ENCODE data around the gene ATRN. TPM values are rescaled to one million over a fixed set of nuclear protein-coding genes. Genes with fewer than 3 reads are reported as not detected.
A peak's percentile ranks its signal among the peaks of the same experiment; 100 is the strongest.

Gene ATRN
- total and polyA plus RNA-seq, 2 donors from 2014 or later = 15.7 to 48.1 TPM

DNA sequence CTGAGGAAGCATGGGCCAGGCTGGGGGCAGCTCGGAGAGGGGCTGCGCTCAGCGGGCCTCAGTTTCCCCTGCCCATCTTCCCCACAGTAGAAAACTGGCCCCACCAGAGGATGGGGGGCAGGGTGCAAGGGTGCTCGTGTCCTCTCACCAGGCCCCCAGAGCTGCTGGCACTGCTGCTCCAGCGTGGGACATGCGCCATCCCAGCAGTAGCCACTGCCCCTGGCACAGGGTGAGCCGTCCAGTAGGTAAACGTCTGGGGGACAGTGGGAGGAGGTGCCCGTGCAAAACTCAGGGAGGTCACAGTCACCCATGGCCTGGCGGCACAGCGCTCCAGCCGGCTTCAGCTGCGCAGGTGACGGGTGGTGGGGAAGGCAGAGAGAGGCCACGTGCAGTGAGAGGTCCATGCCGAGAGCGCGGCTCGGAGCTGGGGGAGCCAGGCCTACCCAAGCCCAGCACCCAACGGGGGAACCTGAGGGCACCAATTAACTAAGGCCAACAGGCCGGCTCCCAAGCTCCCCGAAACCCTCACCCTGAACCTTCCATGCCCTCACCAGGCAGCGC is 201.2 kb downstream of the ATRN start:
- FAIRE-seq (no peak), DNase-seq (peak in 1 of 5 donors; percentile 54)
- Histone ChIP-seq H3K36me3 (ENCODE audit: control insufficient read depth in 2 of 3, insufficient read depth in 3 of 3, low read length in 3 of 3) (no peaks in the 10 kb centered on the region), H3K4me1 (ENCODE audit: control insufficient read depth in 2 of 3, insufficient read depth in 2 of 3, low read depth in 1 of 3, low read length in 3 of 3) (no peaks in the 10 kb centered on the region), H3K9me3 (ENCODE audit: control insufficient read depth in 2 of 3, insufficient read depth in 1 of 3, low read length in 3 of 3) (no peaks in the 10 kb centered on the region), H3K27ac (ENCODE audit: low read depth in 2 of 2, low read length in 2 of 2) (no peak overlapping the region), H3K9ac (ENCODE audit: low read length in 3 of 3) (no peak overlapping the region), H3K27me3 (ENCODE audit: control insufficient read depth, insufficient read depth, low read length) (peaks cover 9% of the 10 kb centered on the region), H3K4me3 (ENCODE audit: low read length in 3 of 3) (no peak overlapping the region)
- TF ChIP-seq, protein P1, sequence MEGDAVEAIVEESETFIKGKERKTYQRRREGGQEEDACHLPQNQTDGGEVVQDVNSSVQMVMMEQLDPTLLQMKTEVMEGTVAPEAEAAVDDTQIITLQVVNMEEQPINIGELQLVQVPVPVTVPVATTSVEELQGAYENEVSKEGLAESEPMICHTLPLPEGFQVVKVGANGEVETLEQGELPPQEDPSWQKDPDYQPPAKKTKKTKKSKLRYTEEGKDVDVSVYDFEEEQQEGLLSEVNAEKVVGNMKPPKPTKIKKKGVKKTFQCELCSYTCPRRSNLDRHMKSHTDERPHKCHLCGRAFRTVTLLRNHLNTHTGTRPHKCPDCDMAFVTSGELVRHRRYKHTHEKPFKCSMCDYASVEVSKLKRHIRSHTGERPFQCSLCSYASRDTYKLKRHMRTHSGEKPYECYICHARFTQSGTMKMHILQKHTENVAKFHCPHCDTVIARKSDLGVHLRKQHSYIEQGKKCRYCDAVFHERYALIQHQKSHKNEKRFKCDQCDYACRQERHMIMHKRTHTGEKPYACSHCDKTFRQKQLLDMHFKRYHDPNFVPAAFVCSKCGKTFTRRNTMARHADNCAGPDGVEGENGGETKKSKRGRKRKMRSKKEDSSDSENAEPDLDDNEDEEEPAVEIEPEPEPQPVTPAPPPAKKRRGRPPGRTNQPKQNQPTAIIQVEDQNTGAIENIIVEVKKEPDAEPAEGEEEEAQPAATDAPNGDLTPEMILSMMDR (IDR thresholded peaks at IDR 0.05; ENCODE audit: borderline replicate concordance, extremely low read depth, insufficient read depth) = no peak
- intact Hi-C loops (cut with DNase I) = no loop called here

DNA sequence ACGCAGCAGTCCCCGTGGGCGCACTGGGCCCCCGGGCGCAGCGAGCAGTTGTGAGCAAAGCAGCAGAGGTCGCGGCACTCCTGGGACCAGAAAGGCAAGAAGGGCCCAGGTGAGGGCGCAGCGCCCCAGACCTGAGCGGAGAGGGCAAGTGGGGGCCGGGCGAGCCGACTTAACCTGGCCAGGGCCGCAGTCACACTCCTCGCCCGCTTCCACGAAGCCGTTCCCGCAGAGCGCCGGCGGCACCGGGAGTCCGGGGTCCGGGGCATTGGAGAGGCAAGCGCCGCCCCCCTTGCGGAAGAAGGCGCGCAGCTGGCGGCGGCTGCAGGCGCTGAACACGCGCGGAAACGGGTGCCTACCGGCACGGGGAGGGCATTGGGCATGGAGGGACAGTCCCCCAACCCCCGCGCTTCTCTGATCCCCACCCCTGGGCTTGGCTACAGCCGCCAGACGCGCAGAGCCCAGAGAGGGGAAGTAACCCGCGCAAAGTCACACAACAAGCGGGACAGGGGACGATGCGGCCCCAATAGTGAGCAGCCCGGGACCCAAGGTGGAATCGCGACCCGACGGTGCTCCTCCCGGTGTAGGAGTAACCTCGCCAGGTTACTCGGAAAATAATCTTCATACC is 201.8 kb downstream of the ATRN start:
- Histone ChIP-seq H3K4me3 (ENCODE audit: low read length in 3 of 3) (no peak overlapping the region), H3K27ac (ENCODE audit: low read depth in 2 of 2, low read length in 2 of 2) (no peak overlapping the region), H3K9me3 (ENCODE audit: control insufficient read depth in 2 of 3, insufficient read depth in 1 of 3, low read length in 3 of 3) (no peaks in the 10 kb centered on the region), H3K4me1 (ENCODE audit: control insufficient read depth in 2 of 3, insufficient read depth in 2 of 3, low read depth in 1 of 3, low read length in 3 of 3) (no peaks in the 10 kb centered on the region), H3K36me3 (ENCODE audit: control insufficient read depth in 2 of 3, insufficient read depth in 3 of 3, low read length in 3 of 3) (no peaks in the 10 kb centered on the region), H3K9ac (ENCODE audit: low read length in 3 of 3) (no peak overlapping the region), H3K27me3 (ENCODE audit: control insufficient read depth, insufficient read depth, low read length) (peaks cover 9% of the 10 kb centered on the region)
- TF ChIP-seq, protein P1 (IDR thresholded peaks at IDR 0.05; ENCODE audit: borderline replicate concordance, extremely low read depth, insufficient read depth) = no peak
- DNase-seq (peak in 1 of 5 donors; percentile 51), FAIRE-seq (no peak)
- intact Hi-C loops (cut with DNase I) = no loop called here

DNA sequence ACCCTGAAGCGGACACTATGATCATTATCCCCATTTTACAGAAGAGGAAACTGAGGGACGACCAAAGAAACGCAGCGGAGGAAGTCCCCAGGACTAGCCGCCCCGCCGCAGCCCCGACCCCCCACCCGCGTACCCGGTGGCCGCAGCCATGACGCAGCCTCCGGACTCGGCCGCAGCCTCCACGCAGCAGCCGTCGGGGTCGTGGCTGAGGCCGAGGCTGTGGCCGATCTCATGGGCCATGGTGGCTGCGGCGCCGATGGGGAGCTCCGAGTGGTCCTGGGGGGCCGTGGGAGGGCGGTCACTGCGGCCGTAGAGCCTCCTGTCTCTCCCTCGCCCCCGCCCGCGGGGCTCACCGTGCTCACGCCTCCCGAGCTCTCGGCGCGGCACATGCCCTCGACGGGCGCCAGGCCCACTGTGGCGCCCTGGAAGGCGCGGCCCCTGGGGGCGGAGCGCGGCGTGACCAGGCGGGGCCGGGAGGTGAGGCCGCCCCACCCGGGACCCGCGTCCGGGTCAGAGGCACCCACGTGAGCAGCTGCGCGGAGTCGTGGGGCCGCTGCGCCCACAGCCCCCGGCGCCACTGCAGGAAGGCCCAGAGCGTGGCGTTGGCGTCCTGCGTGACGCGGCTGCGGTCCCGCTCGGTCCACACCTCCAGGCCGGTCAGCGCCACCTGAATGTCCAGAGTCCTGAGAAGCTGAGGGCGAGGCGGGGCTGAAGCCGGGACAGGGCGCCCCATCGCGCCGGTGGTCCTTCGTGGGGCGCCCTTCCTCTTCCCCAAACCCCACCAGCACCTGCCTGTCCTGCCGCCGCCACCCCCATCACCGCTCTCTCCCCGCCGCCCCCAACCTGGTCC is 202.6 kb downstream of the ATRN start:
- no peak overlapping the region for H3K9ac ChIP-seq (ENCODE audit: low read length in 3 of 3)
- H3K4me1 ChIP-seq (ENCODE audit: control insufficient read depth in 2 of 3, insufficient read depth in 2 of 3, low read depth in 1 of 3, low read length in 3 of 3) = no peaks in the 10 kb centered on the region
- no peak for FAIRE-seq
- no peaks in the 10 kb centered on the region for H3K36me3 ChIP-seq (ENCODE audit: control insufficient read depth in 2 of 3, insufficient read depth in 3 of 3, low read length in 3 of 3)
- no peak overlapping the region for H3K27ac ChIP-seq (ENCODE audit: low read depth in 2 of 2, low read length in 2 of 2)
- DNase-seq = no peak
- intact Hi-C loops (cut with DNase I) = no loop called here
- TF ChIP-seq, protein P1 (IDR thresholded peaks at IDR 0.05; ENCODE audit: borderline replicate concordance, extremely low read depth, insufficient read depth) = no peak
- peaks cover 9% of the 10 kb centered on the region for H3K27me3 ChIP-seq (ENCODE audit: control insufficient read depth, insufficient read depth, low read length)
- no peak overlapping the region for H3K4me3 ChIP-seq (ENCODE audit: low read length in 3 of 3)
- no peaks in the 10 kb centered on the region for H3K9me3 ChIP-seq (ENCODE audit: control insufficient read depth in 2 of 3, insufficient read depth in 1 of 3, low read length in 3 of 3)
